ENCODE results near the gene DFFA.
A peak's percentile ranks its signal among the peaks of the same experiment; 100 is the strongest.
"Not testable (repeated sequence)": the region's sequence is repeated elsewhere in the genome, so short reads cannot be mapped to it uniquely, and the experiment has no call there.

DFFA gene

GRCh38 chr1:10467078-10467477, 5.3 kb downstream of the DFFA start:
- DNase-seq (ENCODE audit: low read depth, low spot score), result no peak

GRCh38 chr1:10459184-10459583, 13.1 kb downstream of the DFFA start:
- DNase-seq (ENCODE audit: low read depth, low spot score), result peak; percentile 23

- no peak for DNase-seq (ENCODE audit: low read depth, low spot score)
Measured at GRCh38 chr1:10457875-10458274, 14.5 kb downstream of the DFFA start.

- DNase-seq (ENCODE audit: low read depth, low spot score), result not testable (repeated sequence)
Measured at GRCh38 chr1:10457462-10457861, 14.9 kb downstream of the DFFA start.

- no peak for DNase-seq (ENCODE audit: low read depth, low spot score)
Measured at GRCh38 chr1:10456661-10457060, 15.7 kb downstream of the DFFA start.

- DNase-seq (ENCODE audit: low read depth, low spot score), result no peak
Measured at GRCh38 chr1:10456048-10456447, 16.3 kb downstream of the DFFA start.

- DNase-seq (ENCODE audit: low read depth, low spot score), result peak; percentile 45
Measured at GRCh38 chr1:10451287-10451686, 21.0 kb downstream of the DFFA start.

GRCh38 chr1:10450836-10451235, 21.5 kb downstream of the DFFA start:
- DNase-seq (ENCODE audit: low read depth, low spot score), result no peak

GRCh38 chr1:10450156-10450814, 22.0 kb downstream of the DFFA start:
- DNase-seq (ENCODE audit: low read depth, low spot score), result no peak

GRCh38 chr1:10449751-10450150, 22.6 kb downstream of the DFFA start, which contains the start of gene CORT:
Gene CORT, plus strand, starts transcription at chr1:10450031. Its CDS starts 193 bp downstream, at chr1:10450224.
- no peak for DNase-seq (ENCODE audit: low read depth, low spot score)

- no peak for DNase-seq (ENCODE audit: low read depth, low spot score)
Measured at GRCh38 chr1:10446790-10447422, 25.4 kb downstream of the DFFA start.

GRCh38 chr1:10444795-10445397, 27.4 kb downstream of the DFFA start:
- no peak for DNase-seq (ENCODE audit: low read depth, low spot score)

- no peak for DNase-seq (ENCODE audit: low read depth, low spot score)
Measured at GRCh38 chr1:10444248-10444647, 28.1 kb downstream of the DFFA start.

GRCh38 chr1:10440794-10441193, 31.5 kb downstream of the DFFA start:
- DNase-seq (ENCODE audit: low read depth, low spot score), result no peak

- no peak for DNase-seq (ENCODE audit: low read depth, low spot score)
Measured at GRCh38 chr1:10440305-10440704, 32.0 kb downstream of the DFFA start.

- no peak for DNase-seq (ENCODE audit: low read depth, low spot score)
Measured at GRCh38 chr1:10438677-10439163, 33.6 kb downstream of the DFFA start.

GRCh38 chr1:10437052-10437451, 35.3 kb downstream of the DFFA start:
- DNase-seq (ENCODE audit: low read depth, low spot score), result no peak

- DNase-seq (ENCODE audit: low read depth, low spot score), result no peak
Measured at GRCh38 chr1:10434590-10434989, 37.7 kb downstream of the DFFA start.

- DNase-seq (ENCODE audit: low read depth, low spot score), result no peak
Measured at GRCh38 chr1:10433790-10434189, 38.5 kb downstream of the DFFA start.

GRCh38 chr1:10432910-10433700, 39.2 kb downstream of the DFFA start:
- DNase-seq (ENCODE audit: low read depth, low spot score), result peak; percentile 78

GRCh38 chr1:10431070-10431730, 41.1 kb downstream of the DFFA start:
- no peak for DNase-seq (ENCODE audit: low read depth, low spot score)
